Calu3 (cell line): Measurements from ENCODE around the gene YJU2. TPM values are rescaled to one million over a fixed set of nuclear protein-coding genes. Genes with fewer than 3 reads are reported as not detected.
A peak's percentile ranks its signal among the peaks of the same experiment; 100 is the strongest.
"Not testable (repeated sequence)": the region's sequence is repeated elsewhere in the genome, so short reads cannot be mapped to it uniquely, and the experiment has no call there.

Experiments
- BruUV-seq: library from RNA; stranded (reverse); fragments of 400-500 nt; replicated peaks from 2 replicates; lab custom pipeline; 2021; lab: Mats Ljungman, UMichigan
- CTCF ChIA-PET: fragments of 300-600 bp; sonication (Branson Sonifier 250); formaldehyde crosslinking; loops from one replicate; lab custom pipeline; 2022; ENCODE audit warnings: antibody characterized with exemption; lab: Charles Lee
- DNase-seq: peaks from one replicate; pipeline ENCODE4 v3.0.0; 2022
- H3K27ac Mint-ChIP-seq: one replicate; pipeline ENCODE4 v1.8.0; 2022; ENCODE audit warnings: mixed read lengths; ENCODE audit not compliant: unreplicated experiment
- H3K27me3 Mint-ChIP-seq: one replicate; pipeline ENCODE4 v1.8.0; 2022; ENCODE audit warnings: mixed read lengths; ENCODE audit not compliant: unreplicated experiment
- H3K36me3 Mint-ChIP-seq: one replicate; pipeline ENCODE4 v1.8.0; 2022; ENCODE audit warnings: mild to moderate bottlenecking, moderate library complexity, mixed read lengths; ENCODE audit not compliant: insufficient read depth, unreplicated experiment
- H3K4me1 Mint-ChIP-seq: one replicate; pipeline ENCODE4 v1.8.0; 2022; ENCODE audit warnings: mild to moderate bottlenecking, low read depth, mixed read lengths; ENCODE audit not compliant: unreplicated experiment
- H3K4me3 Mint-ChIP-seq: one replicate; pipeline ENCODE4 v1.8.0; 2022; ENCODE audit warnings: mild to moderate bottlenecking, low read depth, moderate library complexity, mixed read lengths; ENCODE audit not compliant: unreplicated experiment
- H3K9me3 Mint-ChIP-seq: one replicate; pipeline ENCODE4 v1.8.0; 2022; ENCODE audit warnings: low read depth, mixed read lengths; ENCODE audit not compliant: unreplicated experiment
- CTCF ChIP-seq: fragments of 200-600 bp; IDR thresholded peaks from one replicate; pipeline ENCODE4 v1.8.0; 2022; ENCODE audit warnings: antibody characterized with exemption; ENCODE audit not compliant: unreplicated experiment
- intact Hi-C: fragments of 100-400 bp; cut with micrococcal nuclease; formaldehyde crosslinking; loops from one replicate; pipeline ENCODE4 v1.10.0; 2022; ENCODE audit not compliant: unreplicated experiment
- total RNA-seq: library from RNA; stranded (reverse); gene quantifications from 2 replicates; pipeline ENCODE4 v1.2.3, GENCODE V29; 2022

The YJU2 gene
- total RNA-seq, 1 experiment from 2014 or later: 7.8 TPM

GRCh38 chr19:4241824-4242430 lies 5.0 kb upstream of the YJU2 start:
- H3K9me3 Mint-ChIP-seq: peaks cover 2% of the 10 kb centered on the region
- CTCF ChIA-PET: interaction anchor here (0.7 kb wide), 2 partner anchors 111 to 873 kb away, joined by 4 to 5 read pairs; no protein-coding TSS in a partner anchor
- intact Hi-C loops: no loop called here
- H3K27me3 Mint-ChIP-seq: no peaks in the 10 kb centered on the region
- no peak overlapping the region for H3K27ac Mint-ChIP-seq
- peaks cover 7% of the 10 kb centered on the region for H3K36me3 Mint-ChIP-seq
- no peak for TF ChIP-seq CTCF
- no peak overlapping the region for H3K4me3 Mint-ChIP-seq
- peaks cover 8% of the 10 kb centered on the region for H3K4me1 Mint-ChIP-seq
- no TSS peak for BruUV-seq
- no peak for DNase-seq

- H3K9me3 Mint-ChIP-seq, BruUV-seq, H3K27me3 Mint-ChIP-seq, H3K4me1 Mint-ChIP-seq, H3K27ac Mint-ChIP-seq, DNase-seq, CTCF ChIA-PET, intact Hi-C loops: not testable (repeated sequence)
- Mint-ChIP-seq H3K4me3 (peak overlapping the region; percentile 87), H3K36me3 (peaks cover 35% of the 10 kb centered on the region)
Observed at GRCh38 chr19:4245938-4246337, 942 bp upstream of the YJU2 start.

- Mint-ChIP-seq H3K4me3 (no peak overlapping the region), H3K27me3 (no peaks in the 10 kb centered on the region), H3K9me3 (no peaks in the 10 kb centered on the region), H3K36me3 (peaks cover 26% of the 10 kb centered on the region), H3K4me1 (no peaks in the 10 kb centered on the region), H3K27ac (no peak overlapping the region)
- BruUV-seq: no TSS peak
- no peak for TF ChIP-seq CTCF
- intact Hi-C loops: no loop called here
- no peak for DNase-seq
- CTCF ChIA-PET: interaction anchor here (0.5 kb wide), 1 partner anchor 74 kb away, joined by 4 read pairs; no protein-coding TSS in a partner anchor
Observed at GRCh38 chr19:4256563-4256962, 9.7 kb downstream of the YJU2 start.

GRCh38 chr19:4257025-4257424 lies 10.1 kb downstream of the YJU2 start:
- Mint-ChIP-seq H3K4me1 (no peaks in the 10 kb centered on the region), H3K27ac (no peak overlapping the region), H3K4me3 (no peak overlapping the region), H3K36me3 (peaks cover 30% of the 10 kb centered on the region), H3K9me3 (no peaks in the 10 kb centered on the region), H3K27me3 (no peaks in the 10 kb centered on the region)
- no peak for TF ChIP-seq CTCF
- no TSS peak for BruUV-seq
- DNase-seq: no peak
- intact Hi-C loops: no loop called here
- CTCF ChIA-PET: interaction anchor here (0.5 kb wide), 1 partner anchor 74 kb away, joined by 4 read pairs; no protein-coding TSS in a partner anchor

- intact Hi-C loops: no loop called here
- no peaks in the 10 kb centered on the region for H3K9me3 Mint-ChIP-seq
- no peaks in the 10 kb centered on the region for H3K27me3 Mint-ChIP-seq
- no peak overlapping the region for H3K27ac Mint-ChIP-seq
- peaks cover 32% of the 10 kb centered on the region for H3K36me3 Mint-ChIP-seq
- BruUV-seq: no TSS peak
- H3K4me1 Mint-ChIP-seq: no peaks in the 10 kb centered on the region
- TF ChIP-seq CTCF: no peak
- CTCF ChIA-PET: no interaction called here
- no peak overlapping the region for H3K4me3 Mint-ChIP-seq
- DNase-seq: no peak
Observed at GRCh38 chr19:4258181-4258580, 11.3 kb downstream of the YJU2 start.
